OCI-LY7 (cell line): ENCODE measurements around the gene EFNA2.

Experiments used
- EZH2phosphoT487 ChIP-seq: fragments of 200-600 bp; sonication (generic); IDR thresholded peaks from 2 replicates; pipeline ENCODE4 v1.6.1; 2018; ENCODE audit warnings: low read depth, borderline replicate concordance, mild to moderate bottlenecking, mixed run types, antibody characterized with exemption, low read length, moderate library complexity, mixed read lengths
- TF ChIP-seq, protein P1 (sequence below): fragments of 200-600 bp; sonication (generic); conservative IDR thresholded peaks from 2 replicates; pipeline ENCODE4 v1.5.1; 2014; ENCODE audit warnings: mild to moderate bottlenecking, antibody characterized with exemption, low read length, moderate library complexity, mixed read lengths

DNA sequence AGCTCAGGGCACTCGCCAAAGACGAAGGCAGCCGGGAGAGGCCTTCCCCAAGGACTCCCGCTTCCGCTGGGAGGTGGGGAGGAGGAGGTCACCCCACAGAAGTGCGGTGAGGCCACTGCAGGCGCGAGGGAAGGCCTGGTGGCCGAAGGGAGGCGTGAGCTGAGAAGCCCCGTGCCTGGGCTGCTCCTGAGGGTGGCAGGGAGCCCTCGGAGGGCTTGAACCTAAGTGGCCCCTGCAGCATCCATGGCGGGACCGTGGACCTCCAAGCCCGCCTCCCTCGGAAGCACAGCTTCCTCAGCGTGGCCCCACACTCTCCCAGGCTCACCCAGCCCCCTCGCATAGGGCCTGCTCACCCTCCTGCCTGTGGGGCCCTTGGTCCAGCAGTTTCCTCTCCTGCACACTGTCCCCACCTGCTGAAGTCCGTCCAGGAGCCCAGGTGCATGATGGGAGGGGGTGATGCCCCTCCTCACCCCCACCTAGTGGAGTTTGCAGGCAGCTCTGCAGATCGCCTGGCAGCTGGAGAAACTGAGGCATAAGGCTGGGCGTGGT lies 25.9 kb downstream of the EFNA2 start:
- TF ChIP-seq, protein P1, sequence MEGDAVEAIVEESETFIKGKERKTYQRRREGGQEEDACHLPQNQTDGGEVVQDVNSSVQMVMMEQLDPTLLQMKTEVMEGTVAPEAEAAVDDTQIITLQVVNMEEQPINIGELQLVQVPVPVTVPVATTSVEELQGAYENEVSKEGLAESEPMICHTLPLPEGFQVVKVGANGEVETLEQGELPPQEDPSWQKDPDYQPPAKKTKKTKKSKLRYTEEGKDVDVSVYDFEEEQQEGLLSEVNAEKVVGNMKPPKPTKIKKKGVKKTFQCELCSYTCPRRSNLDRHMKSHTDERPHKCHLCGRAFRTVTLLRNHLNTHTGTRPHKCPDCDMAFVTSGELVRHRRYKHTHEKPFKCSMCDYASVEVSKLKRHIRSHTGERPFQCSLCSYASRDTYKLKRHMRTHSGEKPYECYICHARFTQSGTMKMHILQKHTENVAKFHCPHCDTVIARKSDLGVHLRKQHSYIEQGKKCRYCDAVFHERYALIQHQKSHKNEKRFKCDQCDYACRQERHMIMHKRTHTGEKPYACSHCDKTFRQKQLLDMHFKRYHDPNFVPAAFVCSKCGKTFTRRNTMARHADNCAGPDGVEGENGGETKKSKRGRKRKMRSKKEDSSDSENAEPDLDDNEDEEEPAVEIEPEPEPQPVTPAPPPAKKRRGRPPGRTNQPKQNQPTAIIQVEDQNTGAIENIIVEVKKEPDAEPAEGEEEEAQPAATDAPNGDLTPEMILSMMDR, result no peak
- TF ChIP-seq EZH2phosphoT487, result no peak
